SHP77 treated with DMSO at 0.1 percent for 48 hours (cell line): ENCODE results near the gene BCORL1.

Source experiments
- DNase-seq: peaks from one replicate; lab custom pipeline; 2025; lab: John Stamatoyannopoulos, UW

The BCORL1 gene

DNA sequence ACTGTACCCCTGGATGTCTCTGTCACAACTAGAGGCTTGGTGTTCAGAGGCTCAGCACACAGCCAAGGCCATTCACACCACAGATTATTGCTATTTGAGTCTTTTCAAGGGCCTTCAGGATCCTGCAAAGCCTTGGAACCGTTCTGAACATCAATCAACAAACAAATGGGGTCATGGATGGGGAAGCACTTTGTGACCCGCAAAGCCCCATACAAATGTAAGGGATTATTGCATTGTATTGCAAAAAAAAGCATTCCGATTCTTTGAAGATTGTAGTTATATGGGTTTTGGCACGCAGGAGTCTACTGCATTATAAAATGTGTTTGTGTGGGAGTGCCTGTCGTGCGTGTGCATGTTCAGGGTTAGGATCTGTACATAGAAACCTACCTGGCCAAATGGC lies 17.3 kb upstream of the BCORL1 start:
- DNase-seq = no peak

- no peak for DNase-seq
Measured at GRCh38 chrX:129968968-129969367, 13.5 kb upstream of the BCORL1 start.

DNA sequence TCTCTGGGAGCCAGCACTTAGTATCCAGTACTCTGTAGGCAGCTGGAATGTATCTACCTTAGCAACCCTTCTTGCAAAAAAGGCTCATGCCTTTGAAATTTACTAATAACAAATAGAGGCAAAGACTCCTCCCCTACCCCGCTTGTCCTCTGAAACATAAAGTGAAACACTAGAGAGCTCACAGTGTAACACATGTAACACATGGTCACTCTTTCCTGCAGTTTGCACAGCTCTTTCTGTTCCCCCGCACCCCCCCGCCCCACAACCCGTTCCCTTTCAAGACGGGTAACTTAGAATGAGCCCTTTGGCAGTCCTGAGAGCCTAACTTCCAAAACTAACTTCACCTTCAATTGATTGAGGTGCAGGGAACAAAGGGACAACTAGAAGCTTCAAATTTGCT lies 6.0 kb upstream of the BCORL1 start:
- no peak for DNase-seq

GRCh38 chrX:129979207-129979920 lies 3.1 kb upstream of the BCORL1 start:
- no peak for DNase-seq

DNA sequence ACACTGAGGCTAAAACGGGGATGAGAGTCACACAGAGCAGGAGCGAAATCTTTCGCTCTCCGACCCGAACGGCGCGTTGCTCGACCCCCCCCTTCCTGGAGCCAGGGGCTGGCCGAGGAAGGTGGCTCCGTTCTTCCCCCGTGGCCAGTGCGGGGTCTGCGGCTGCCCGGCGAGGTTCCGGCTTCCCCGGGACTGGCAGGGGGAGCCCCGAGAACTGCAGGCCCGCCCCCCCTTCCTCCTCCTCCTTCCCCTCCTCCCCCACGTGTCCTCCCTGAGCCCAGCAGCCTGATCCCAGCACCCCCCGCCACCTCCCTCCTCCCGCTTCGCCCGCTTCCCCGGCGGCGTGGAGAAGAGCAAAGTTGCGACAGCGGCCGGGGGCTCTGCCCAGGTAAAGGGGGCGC lies 2.4 kb upstream of the BCORL1 start:
- no peak for DNase-seq

GRCh38 chrX:129980540-129981199 lies 1.8 kb upstream of the BCORL1 start:
- no peak for DNase-seq

DNA sequence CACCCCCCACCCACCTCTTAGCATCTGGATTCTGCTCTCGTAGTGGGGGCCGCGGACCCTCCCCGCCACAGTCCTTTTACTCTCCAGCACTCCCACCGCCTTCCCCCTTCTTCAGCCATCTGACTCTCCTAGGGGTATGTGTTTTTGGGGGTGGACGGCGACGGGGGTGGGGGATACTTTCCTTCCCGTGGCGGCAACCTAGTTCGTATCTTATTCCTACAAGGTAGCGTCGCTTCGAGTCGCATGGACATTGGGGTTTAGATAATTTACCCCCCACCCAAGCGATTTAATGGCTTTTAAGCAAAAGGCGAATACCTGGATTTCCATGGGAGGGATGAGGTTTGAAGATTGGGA lies 1.3 kb upstream of the BCORL1 start:
- DNase-seq = no peak

- DNase-seq = no peak
Measured at GRCh38 chrX:129981752-129982299, 609 bp upstream of the BCORL1 start.

GRCh38 chrX:129983575-129984110 lies 1.2 kb downstream of the BCORL1 start:
- DNase-seq = no peak

DNA sequence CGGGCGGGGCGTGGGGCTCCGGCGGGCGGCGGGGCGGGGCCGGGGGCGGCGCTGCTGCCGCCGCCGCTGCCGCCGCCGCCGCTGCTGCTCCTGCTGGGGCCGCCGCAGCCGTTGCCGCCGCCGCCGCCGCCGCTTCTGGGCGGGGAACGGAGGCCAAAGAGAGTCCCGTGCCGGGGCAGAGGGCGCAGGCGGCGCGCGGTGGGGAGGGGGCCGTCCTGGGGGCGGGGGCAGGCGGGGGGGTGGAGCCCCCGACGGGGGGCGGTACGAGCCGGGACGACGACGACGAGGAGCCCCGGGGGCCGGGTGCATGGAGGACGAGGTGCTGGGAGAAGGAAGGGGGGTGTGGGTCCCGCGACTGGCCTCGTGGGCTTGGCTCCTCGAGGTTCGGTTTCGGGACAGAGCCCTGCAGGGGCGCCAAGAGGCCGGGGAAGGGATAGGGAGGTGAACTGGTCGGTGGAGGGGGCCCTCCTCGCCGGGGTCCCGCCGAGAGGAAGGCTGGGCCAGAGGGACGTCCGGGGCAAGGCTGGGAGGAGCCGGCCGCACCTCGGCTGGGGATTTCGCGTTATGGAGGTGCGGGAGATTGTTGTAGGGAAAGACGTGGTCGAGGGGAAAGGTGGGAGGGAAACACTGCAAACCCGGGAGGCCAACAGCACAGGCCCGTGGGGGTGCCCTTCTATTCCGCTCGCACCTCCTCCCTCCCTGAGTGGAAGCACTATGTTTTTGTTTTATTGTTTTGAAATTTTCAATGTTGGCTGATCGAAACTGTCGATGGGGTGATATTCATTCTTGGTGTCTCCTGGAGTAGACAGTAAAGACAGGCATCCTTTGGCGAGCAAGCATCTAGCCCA lies 1.9 kb downstream of the BCORL1 start:
- DNase-seq = no peak

DNA sequence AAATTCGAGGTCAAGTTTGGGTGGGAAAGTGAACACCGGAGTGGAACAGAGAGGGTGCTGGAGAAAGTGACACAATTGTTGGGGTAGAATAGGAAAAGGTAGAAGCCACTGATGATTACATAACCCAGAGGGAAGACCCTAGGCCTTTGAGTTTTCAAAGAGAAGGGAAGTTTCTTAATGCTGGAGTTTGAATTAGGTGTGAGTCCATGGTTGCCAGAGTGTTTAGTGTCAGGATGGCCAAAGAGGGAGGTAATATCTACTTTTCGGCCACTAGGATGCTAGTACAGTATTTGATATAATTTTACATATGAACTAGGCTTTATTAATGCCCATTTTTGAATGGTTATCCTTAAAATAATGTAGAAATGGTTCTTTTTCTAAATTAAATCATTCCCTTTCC lies 5.4 kb downstream of the BCORL1 start:
- DNase-seq = no peak

DNA sequence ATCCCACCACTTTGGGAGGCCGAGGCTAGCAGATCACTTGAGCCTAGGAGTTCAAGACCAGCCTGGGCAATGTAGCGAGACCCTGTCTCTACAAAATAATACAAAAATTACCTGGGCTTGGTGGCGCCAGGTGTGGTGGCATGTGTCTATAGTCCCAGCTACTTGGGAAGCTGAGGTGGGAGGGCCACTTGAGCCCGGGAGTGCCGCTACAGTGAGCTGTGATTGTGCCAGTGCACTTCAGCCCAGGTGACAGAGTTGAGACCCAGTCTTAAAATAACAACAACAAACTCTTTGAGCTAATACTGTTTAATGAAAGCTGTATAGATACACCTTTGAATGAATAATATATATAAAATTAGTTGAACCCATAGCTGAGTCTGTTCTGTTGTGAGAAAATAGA lies 9.7 kb downstream of the BCORL1 start:
- DNase-seq = no peak

DNA sequence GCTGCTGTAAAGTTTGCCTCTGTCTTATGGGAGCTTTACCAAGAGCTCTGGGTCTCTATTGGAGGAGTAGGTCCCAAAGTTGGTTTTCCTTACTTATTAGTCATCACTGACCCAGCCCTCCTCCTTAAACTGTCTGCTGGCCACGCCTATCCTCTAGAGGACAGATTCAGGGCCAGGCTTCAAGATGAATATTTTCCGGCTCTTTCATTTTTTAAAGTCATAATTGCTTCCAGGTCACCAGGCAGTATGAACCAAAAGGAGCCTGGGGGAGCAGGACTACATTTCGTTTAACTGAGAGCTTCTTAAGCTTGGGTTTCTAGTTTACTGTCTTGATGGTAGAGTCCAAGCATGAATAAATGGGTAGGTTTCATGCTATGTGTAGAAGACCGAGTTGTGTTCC lies 13.7 kb downstream of the BCORL1 start:
- no peak for DNase-seq

- no peak for DNase-seq
Measured at GRCh38 chrX:129997086-129997485, 14.7 kb downstream of the BCORL1 start.

DNA sequence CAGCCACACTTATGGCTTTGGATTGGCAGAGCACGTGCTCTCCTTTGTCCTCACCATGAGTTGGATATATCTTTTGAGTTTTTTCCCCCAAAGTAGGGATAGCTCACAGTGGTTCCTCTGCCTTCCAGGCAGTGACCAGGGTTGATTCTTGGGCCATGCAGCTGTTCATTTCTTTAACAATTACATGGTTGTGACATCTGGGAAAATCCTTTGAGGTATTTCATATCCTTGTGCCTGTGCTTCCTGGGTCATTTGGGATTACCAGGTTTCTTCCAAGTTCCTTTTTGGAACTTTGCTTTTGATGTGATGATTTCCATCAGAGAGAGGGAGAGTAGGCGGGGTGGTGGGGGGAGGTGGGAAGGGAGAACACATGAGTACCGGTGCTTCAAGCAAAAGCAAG lies 15.6 kb downstream of the BCORL1 start:
- DNase-seq = no peak

DNA sequence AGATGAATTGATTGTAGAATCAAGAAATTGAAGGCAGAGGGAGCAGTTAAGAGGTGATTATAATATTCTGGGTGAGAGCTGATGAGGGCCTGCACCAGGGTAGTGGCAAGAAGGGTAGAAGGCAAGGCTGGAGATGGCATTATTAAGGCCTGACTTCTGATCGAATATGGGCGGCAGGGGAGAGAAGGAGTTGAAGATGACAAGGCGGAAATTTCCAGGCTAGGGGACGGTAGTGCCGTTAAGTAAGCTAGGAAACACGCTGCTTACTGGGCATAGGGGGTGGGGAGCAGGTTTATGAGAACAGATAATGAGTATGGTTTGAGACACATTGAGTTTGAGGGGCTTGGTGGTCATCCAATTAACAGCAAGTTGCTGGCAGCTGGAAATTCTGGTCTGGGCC lies 19.5 kb downstream of the BCORL1 start:
- no peak for DNase-seq

DNA sequence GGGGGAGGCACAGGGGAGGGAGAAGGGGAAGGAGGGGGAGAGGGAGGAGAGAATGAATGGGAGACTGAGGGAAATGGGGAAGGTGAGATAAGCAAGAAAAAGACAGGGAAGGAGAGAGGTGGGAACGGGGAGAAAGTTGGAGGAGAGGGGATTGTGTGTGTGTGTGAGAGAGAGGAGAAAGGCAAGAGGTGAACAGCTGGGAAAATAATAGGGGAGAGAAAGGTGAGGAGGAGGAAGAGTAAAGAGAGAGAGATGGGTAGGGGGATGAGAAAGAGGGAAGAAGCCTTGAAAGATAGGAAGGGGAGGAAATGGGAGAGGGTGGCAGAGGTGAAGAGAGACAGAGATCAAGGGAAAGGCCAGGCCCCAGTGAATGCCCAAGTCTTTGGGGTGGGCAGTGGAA lies 20.1 kb downstream of the BCORL1 start:
- DNase-seq = no peak

GRCh38 chrX:130005089-130005807 lies 22.8 kb downstream of the BCORL1 start:
- no peak for DNase-seq

- no peak for DNase-seq
Measured at GRCh38 chrX:130009658-130010223, 27.3 kb downstream of the BCORL1 start.

- no peak for DNase-seq
Measured at GRCh38 chrX:130012683-130013082, 30.2 kb downstream of the BCORL1 start.

- no peak for DNase-seq
Measured at GRCh38 chrX:130013661-130014060, 31.2 kb downstream of the BCORL1 start.

GRCh38 chrX:130014356-130014755 lies 31.9 kb downstream of the BCORL1 start:
- DNase-seq = no peak
